Mesangial cell (primary cell): Measurements from ENCODE around the gene PMS2. TPM values are rescaled to one million over a fixed set of nuclear protein-coding genes. Genes with fewer than 3 reads are reported as not detected.

Experiments
- total RNA-seq: library from RNA; depleted of rRNA; stranded (reverse); fragments of >200 nt; gene quantifications from 2 replicates; pipeline ENCODE4 v1.2.3, GENCODE V29; 2015

PMS2 gene
- 11.9 and 12.4 TPM in 2 replicates for total RNA-seq

GRCh38 chr7:6008668-6009611, at the start of gene PMS2, which contains the start of gene AIMP2:
PMS2 (minus strand) TSS chr7:6009049; CDS start chr7:6009019, 30 bp downstream.
AIMP2 (plus strand) TSS chr7:6009272; CDS start chr7:6009364, 92 bp downstream.

GRCh38 chr7:6030988-6031387, 22.1 kb upstream of the PMS2 start, which contains the start of gene ANKRD61:
ANKRD61 (plus strand) TSS chr7:6031376; CDS start chr7:6031376, 0 bp downstream.

GRCh38 chr7:5970347-5970911, 38.4 kb downstream of the PMS2 start, which contains the start of gene RSPH10B:
RSPH10B (minus strand) TSS chr7:5970689; CDS start chr7:5967116, 3,573 bp downstream.

Other genes starting within 250 kb of the PMS2 start
- gene RNF216, start 227.4 kb downstream of the PMS2 start, total RNA-seq = 24.8 and 33.2 TPM in 2 replicates
- gene OCM, start 128.3 kb downstream of the PMS2 start, total RNA-seq = not detected in 2 replicates
- gene CCZ1, start 110.3 kb downstream of the PMS2 start, total RNA-seq = 39.9 and 58.7 TPM in 2 replicates
- gene RSPH10B, start 38.4 kb downstream of the PMS2 start, total RNA-seq = 0.89 TPM in 1 of 2 replicates, not detected in the other
- 76.2 and 113 TPM in 2 replicates for gene AIMP2, start 223 bp upstream of the PMS2 start, total RNA-seq
- gene ANKRD61, start 22.3 kb upstream of the PMS2 start, total RNA-seq = 0.16 TPM in 1 of 2 replicates, not detected in the other
- 218 and 267 TPM in 2 replicates for gene EIF2AK1, start 50.1 kb upstream of the PMS2 start, total RNA-seq
- gene USP42, start 95.9 kb upstream of the PMS2 start, total RNA-seq = 4.1 and 7.1 TPM in 2 replicates